Islet precursor cell (in vitro differentiated cells): ENCODE results near the gene IGF1R.
A peak's percentile ranks its signal among the peaks of the same experiment; 100 is the strongest.

Experiments used
- DNase-seq: peaks from one replicate; pipeline ENCODE4 v3.0.0-alpha.2; 2018

Gene IGF1R

GRCh38 chr15:98778263-98778959 is 130.1 kb downstream of the IGF1R start:
- DNase-seq, result no peak

- DNase-seq, result no peak
Measured at GRCh38 chr15:98778960-98779359, 130.6 kb downstream of the IGF1R start.

- peak; percentile 97 for DNase-seq
Measured at GRCh38 chr15:98779463-98780071, 131.2 kb downstream of the IGF1R start.

- DNase-seq, result no peak
Measured at GRCh38 chr15:98781838-98782237, 133.5 kb downstream of the IGF1R start.

GRCh38 chr15:98782801-98783200 is 134.5 kb downstream of the IGF1R start:
- DNase-seq, result no peak

GRCh38 chr15:98785431-98785806 is 137.1 kb downstream of the IGF1R start:
- no peak for DNase-seq

- DNase-seq, result no peak
Measured at GRCh38 chr15:98785807-98786621, 137.7 kb downstream of the IGF1R start.

GRCh38 chr15:98786717-98787116 is 138.4 kb downstream of the IGF1R start:
- DNase-seq, result no peak

GRCh38 chr15:98787194-98787593 is 138.9 kb downstream of the IGF1R start:
- DNase-seq, result no peak

GRCh38 chr15:98787936-98788757 is 139.8 kb downstream of the IGF1R start:
- peak; percentile 83 for DNase-seq

- DNase-seq, result no peak
Measured at GRCh38 chr15:98789020-98789419, 140.7 kb downstream of the IGF1R start.

- peak; percentile 41 for DNase-seq
Measured at GRCh38 chr15:98790270-98790669, 141.9 kb downstream of the IGF1R start.

GRCh38 chr15:98791046-98791701 is 142.8 kb downstream of the IGF1R start:
- DNase-seq, result no peak

- no peak for DNase-seq
Measured at GRCh38 chr15:98792117-98792516, 143.8 kb downstream of the IGF1R start.

GRCh38 chr15:98794211-98794610 is 145.9 kb downstream of the IGF1R start:
- DNase-seq, result peak; percentile 9

- DNase-seq, result peak; percentile 63
Measured at GRCh38 chr15:98794748-98795147, 146.4 kb downstream of the IGF1R start.

GRCh38 chr15:98795980-98796379 is 147.6 kb downstream of the IGF1R start:
- DNase-seq, result peak; percentile 50

- DNase-seq, result peak; percentile 29
Measured at GRCh38 chr15:98796685-98797357, 148.5 kb downstream of the IGF1R start.

- peak; percentile 60 for DNase-seq
Measured at GRCh38 chr15:98798375-98798893, 150.1 kb downstream of the IGF1R start.

- DNase-seq, result peak; percentile 70
Measured at GRCh38 chr15:98799461-98800390, 151.4 kb downstream of the IGF1R start.
